Measurements from ENCODE around the gene NDUFA5.

- TF ChIP-seq, protein P1, sequence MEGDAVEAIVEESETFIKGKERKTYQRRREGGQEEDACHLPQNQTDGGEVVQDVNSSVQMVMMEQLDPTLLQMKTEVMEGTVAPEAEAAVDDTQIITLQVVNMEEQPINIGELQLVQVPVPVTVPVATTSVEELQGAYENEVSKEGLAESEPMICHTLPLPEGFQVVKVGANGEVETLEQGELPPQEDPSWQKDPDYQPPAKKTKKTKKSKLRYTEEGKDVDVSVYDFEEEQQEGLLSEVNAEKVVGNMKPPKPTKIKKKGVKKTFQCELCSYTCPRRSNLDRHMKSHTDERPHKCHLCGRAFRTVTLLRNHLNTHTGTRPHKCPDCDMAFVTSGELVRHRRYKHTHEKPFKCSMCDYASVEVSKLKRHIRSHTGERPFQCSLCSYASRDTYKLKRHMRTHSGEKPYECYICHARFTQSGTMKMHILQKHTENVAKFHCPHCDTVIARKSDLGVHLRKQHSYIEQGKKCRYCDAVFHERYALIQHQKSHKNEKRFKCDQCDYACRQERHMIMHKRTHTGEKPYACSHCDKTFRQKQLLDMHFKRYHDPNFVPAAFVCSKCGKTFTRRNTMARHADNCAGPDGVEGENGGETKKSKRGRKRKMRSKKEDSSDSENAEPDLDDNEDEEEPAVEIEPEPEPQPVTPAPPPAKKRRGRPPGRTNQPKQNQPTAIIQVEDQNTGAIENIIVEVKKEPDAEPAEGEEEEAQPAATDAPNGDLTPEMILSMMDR (IDR thresholded peaks at IDR 0.05): no peak
- TF ChIP-seq EZH2phosphoT487 (IDR thresholded peaks at IDR 0.05; ENCODE audit: borderline replicate concordance, low read depth) (no peak), NRF1 (IDR thresholded peaks at IDR 0.05; ENCODE audit: low read depth, low read length) (no peak), POLR2AphosphoS5 (IDR thresholded peaks at IDR 0.05; ENCODE audit: low read depth, low read length) (no peak), RXRA (IDR thresholded peaks at IDR 0.05; ENCODE audit: borderline replicate concordance, low read depth) (no peak), EP300 (IDR thresholded peaks at IDR 0.05; ENCODE audit: borderline replicate concordance in 1 of 2, low read depth in 1 of 2, low read length in 1 of 2) (no peak), RAD21 (IDR thresholded peaks at IDR 0.05; ENCODE audit: low read length) (no peak), MAX (IDR thresholded peaks at IDR 0.05; ENCODE audit: low read depth) (no peak), FOSL2 (IDR thresholded peaks at IDR 0.05; ENCODE audit: borderline replicate concordance, low read depth) (no peak), MXI1 (IDR thresholded peaks at IDR 0.05; ENCODE audit: low read depth, low read length) (no peak)
These were observed 37.2 kb upstream of the NDUFA5 start for GRCh38 chr7:123594813-123595241.
